Measurements from ENCODE around the gene MTMR2.

Gene MTMR2

GRCh38 chr11:95799546-95799945 lies 124.4 kb downstream of the MTMR2 start:
- in situ Hi-C loops (cut with MboI; ENCODE audit: low sequenced_read_pairs, unreplicated experiment): no loop called here
- no peak for DNase-seq (ENCODE audit: low spot score)
- no peak for TF ChIP-seq CTCF (IDR thresholded peaks at IDR 0.05; ENCODE audit: borderline replicate concordance, control extremely low read depth, extremely low read depth, insufficient read depth, missing control alignments)

- DNase-seq (ENCODE audit: low spot score): no peak
- in situ Hi-C loops (cut with MboI; ENCODE audit: low sequenced_read_pairs, unreplicated experiment): no loop called here
- no peak for TF ChIP-seq CTCF (IDR thresholded peaks at IDR 0.05; ENCODE audit: borderline replicate concordance, control extremely low read depth, extremely low read depth, insufficient read depth, missing control alignments)
Observed at GRCh38 chr11:95796501-95796900, 127.4 kb downstream of the MTMR2 start.

- no peak for TF ChIP-seq CTCF (IDR thresholded peaks at IDR 0.05; ENCODE audit: borderline replicate concordance, control extremely low read depth, extremely low read depth, insufficient read depth, missing control alignments)
- DNase-seq (ENCODE audit: low spot score): no peak
- in situ Hi-C loops (cut with MboI; ENCODE audit: low sequenced_read_pairs, unreplicated experiment): no loop called here
Observed at GRCh38 chr11:95795627-95796295, 128.1 kb downstream of the MTMR2 start.

GRCh38 chr11:95794086-95794485 lies 129.8 kb downstream of the MTMR2 start:
- no peak for TF ChIP-seq CTCF (IDR thresholded peaks at IDR 0.05; ENCODE audit: borderline replicate concordance, control extremely low read depth, extremely low read depth, insufficient read depth, missing control alignments)
- in situ Hi-C loops (cut with MboI; ENCODE audit: low sequenced_read_pairs, unreplicated experiment): no loop called here
- no peak for DNase-seq (ENCODE audit: low spot score)

- TF ChIP-seq CTCF (IDR thresholded peaks at IDR 0.05; ENCODE audit: borderline replicate concordance, control extremely low read depth, extremely low read depth, insufficient read depth, missing control alignments): no peak
- in situ Hi-C loops (cut with MboI; ENCODE audit: low sequenced_read_pairs, unreplicated experiment): no loop called here
- DNase-seq (ENCODE audit: low spot score): no peak
Observed at GRCh38 chr11:95793116-95793515, 130.8 kb downstream of the MTMR2 start.

- DNase-seq (ENCODE audit: low spot score): no peak
- no peak for TF ChIP-seq CTCF (IDR thresholded peaks at IDR 0.05; ENCODE audit: borderline replicate concordance, control extremely low read depth, extremely low read depth, insufficient read depth, missing control alignments)
- in situ Hi-C loops (cut with MboI; ENCODE audit: low sequenced_read_pairs, unreplicated experiment): no loop called here
Observed at GRCh38 chr11:95792700-95793099, 131.2 kb downstream of the MTMR2 start.
